GM19397 (cell line): Measurements from ENCODE around the gene TUBB4A.

Source experiments
- ATAC-seq: cut with Tn5 transposase; IDR thresholded peaks from one replicate; pipeline ENCODE4 v1.9.1; 2021; ENCODE audit warnings: mild to moderate bottlenecking, moderate library complexity; ENCODE audit not compliant: unreplicated experiment

The TUBB4A gene

DNA sequence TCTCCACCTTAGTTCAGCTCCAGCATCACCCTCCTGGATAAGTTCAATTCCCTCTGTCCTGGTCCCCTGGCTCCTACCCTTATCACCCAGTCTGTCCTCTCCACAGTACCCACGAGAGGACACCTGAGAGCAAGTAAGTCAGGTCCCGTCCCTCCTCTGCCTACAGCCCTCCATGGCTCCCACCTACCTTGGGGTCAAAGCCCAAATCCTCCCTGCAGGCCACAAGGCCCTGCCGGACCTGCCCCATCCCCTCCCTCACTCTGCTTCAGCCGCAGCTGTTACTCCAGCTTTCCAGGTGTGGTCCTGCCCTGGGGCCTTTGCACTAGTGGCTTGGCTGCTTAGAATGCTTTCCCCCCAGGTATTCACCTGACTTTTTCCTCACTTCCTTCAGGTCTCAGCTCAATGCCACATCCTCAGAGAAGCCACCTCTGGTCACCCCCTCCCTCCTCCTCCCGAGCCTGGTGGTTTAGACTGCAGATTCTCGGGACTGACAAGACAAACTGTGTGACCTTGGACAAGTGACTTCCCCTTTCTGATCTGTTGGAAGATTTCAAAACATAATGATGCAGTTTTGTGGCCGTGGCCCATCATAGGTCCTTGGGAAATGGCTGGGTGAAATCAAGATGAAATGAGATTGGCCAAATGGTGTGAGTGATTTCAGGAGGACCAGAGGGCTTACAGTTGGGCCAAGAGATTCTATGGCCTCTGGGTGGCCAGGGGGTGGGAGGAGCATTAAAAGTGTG, 3.6 kb downstream of the TUBB4A start:
- no peak for ATAC-seq

DNA sequence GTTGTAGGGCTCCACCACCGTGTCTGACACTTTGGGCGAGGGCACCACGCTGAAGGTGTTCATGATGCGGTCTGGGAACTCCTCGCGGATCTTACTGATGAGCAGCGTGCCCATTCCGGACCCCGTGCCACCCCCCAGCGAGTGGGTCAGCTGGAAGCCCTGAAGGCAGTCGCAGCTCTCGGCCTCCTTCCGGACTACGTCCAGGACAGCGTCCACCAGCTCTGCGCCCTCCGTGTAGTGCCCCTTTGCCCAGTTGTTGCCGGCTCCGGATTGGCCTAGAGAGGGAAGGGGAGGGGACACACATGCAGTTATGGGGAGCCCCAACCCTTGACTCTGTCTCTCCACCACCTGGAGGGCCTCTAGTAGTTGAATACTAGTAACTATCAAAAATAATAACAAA, 6.2 kb downstream of the TUBB4A start:
- no peak for ATAC-seq

DNA sequence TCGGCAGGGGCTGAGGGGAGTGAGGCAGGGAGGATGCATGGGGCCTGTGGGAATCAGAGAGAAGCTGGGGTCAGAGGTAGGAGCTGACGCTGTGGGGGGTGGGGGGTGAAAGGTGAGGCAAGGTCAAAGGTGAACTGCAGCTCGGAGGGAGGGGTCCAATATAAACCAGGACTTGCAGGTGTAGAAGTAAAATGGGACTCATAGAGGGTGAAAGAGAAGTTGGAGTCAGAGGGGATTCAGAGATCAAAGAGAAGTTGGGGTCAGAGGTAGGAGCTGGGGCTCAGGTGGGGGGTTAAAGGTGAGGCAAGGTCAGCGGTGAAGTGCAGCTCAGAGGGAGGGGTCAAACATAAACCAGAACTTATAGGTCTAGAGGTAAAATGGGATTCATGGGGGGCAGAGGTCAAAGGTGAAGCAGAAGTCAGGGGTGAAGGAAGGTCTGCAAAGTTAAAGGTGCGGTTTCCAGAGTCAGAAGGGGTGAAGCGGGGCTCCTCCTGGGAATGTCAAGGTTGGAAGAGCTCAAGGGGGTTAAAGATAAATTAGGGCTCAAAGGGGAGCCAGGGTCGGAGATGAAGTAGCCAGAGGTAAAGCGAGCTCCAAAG, 7.6 kb downstream of the TUBB4A start:
- no peak for ATAC-seq

DNA sequence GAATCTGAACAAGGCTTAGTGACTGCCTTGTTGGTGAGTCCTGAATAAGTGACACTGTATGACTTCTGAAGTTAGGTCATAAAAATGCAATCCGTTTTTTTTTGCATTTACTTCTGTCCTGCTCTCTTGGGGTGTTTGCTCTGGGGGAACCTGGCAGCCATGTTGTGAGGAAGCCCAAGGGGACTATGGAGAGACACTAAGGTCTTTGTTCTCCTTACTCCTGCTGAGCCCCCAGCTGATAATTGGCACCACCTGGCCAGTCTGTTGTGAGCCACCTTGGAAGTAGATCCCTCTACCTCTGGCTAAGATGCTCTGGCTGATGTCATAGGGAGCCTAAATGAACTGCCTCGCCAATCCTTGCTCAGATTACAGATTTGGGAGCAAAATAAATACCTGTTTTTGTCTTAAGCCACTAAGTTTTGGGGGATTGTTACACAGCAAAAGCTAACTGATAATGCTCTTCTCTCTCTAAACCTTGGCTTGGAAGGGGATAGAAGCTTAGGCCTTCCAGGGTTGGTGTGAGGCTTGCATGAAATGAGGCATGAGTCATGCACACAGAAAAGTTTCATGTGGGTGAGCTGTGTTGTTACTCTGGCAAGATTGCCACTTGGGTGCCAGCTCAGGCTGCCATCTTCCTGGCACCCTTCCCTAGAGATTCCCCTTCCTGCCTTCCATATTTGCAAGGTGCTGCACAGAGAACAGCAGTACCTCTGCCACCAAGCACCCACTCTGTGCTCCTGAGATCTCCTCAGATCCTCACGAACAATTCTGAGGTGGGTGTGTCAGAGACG, 10.1 kb downstream of the TUBB4A start:
- no peak for ATAC-seq

DNA sequence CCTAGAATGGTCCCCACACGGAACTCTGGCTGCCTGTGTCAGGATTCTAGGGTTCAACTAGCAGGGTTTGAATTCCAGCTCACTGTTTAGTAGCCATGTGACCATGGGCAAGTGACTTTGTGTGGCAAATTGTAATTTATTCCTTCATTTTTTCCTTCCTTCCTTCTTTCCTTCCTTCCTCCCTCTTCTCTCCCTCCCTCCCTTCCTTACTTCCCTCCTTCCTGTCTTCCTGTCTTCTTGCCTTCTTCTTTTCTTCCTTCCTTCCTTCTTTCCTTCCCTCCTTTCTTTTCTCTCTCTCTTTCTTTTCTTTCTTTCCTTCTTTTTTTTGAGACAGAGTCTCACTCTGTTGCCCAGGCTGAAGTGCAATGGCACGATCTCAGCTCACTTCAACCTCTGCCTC, 12.0 kb downstream of the TUBB4A start:
- no peak for ATAC-seq

DNA sequence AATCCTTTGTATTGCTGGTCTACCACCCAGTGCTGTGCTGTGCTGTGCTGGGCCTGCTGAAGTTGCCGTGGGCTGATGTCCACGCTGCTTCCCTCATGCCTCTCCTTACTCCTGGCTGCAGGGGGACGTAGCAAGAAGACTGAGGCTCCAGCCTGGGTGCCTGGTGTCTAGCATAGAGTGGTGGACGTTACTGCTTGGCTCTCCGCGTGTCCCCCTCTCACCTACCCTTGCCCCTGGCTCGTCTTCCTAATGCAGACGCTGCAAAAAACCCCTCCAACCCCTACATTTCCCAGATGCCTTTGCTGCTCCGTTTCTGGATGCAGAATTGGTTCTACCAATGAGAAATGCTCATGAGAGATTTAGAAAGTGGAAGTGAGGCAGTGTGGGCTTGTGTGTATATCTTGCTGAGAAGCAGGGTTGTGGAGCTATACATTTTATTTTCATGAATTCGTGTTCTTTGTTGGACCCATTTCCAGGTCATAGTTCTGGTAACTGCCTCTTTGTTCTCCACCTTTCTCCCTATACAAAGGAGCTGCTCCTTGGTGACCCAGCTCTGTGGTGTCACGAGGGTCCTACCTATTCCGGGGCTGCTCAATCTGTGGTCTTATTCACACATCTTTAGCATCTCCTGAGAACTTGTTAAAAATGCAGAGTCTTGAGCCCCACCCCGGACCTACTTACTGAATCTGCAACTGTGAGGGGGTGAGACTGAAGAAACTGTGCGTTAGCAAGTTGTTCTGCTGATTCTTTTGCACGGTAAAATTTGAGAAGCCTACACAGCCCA, 12.6 kb downstream of the TUBB4A start:
- no peak for ATAC-seq

DNA sequence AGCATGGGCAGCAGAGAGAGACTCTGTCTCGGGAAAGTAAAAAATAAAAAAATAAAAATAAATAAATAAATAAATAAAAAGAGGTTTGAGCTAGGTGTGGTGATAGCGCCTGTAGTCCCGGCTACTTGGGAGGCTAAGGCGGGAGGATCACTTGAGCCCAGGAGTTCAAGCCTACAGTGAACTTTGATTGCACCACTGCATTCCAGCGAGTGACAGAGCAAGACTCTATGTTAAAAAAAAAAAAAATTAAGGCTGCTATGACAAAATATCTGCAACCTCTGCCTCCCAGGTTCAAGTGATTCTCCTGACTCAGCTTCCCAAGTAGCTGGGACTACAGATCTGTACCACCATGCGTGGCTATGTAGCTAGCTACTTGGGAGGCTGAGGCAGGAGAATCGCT, 17.3 kb downstream of the TUBB4A start:
- no peak for ATAC-seq

DNA sequence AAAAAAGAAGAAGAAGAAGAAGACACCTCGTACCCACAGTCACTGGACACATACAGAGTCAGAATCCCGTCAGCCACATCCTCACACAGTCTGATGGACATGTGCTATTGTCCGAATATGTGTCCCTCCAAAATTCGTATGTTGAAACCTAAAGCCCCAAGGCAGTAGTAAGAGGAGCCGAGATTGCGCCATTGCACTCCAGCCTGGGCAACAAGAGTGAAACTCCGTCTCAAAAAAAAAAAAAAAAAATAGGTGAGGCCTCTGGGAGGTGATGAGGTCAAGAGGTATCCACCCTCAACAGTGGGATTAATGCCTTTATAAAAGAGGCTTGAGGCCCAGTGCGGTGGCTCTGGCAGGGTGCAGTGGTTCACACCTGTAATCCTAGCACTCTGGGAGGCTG, 17.9 kb downstream of the TUBB4A start:
- no peak for ATAC-seq

DNA sequence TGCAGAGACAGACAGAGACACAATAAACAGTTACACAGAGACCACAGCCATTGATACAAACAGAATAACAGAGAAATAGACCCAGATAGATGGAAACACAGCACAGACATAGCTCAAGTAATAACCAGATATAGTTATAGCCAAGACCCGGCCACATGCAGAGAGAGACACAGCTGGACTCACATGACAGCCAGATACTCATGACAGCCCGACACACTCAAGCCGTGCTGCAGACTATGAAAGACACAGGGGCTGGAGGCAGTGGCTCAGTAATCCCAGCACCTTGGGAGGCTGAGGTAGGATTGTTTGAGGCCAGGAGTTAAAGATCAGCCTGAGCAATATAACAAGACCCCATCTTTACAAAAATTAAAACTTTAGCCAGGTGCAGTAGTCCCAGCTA, 18.9 kb downstream of the TUBB4A start:
- ATAC-seq = no peak

DNA sequence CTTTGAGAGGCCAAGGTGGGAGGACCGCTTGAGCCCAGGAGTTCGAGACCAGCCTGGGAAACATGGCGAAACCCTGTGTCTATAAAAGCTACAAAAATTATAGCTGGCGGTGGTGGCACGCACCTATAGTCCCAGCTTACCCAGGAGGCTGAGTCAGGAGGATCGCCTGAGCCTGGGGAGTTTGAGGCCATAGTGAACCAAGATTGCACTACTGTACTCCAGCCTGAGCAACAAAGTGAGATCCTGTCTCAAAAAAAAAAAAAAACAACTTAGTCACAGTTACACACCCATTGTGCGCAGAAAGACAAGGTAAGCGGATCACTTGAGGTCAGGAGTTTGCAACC, 19.8 kb downstream of the TUBB4A start:
- ATAC-seq = no peak

DNA sequence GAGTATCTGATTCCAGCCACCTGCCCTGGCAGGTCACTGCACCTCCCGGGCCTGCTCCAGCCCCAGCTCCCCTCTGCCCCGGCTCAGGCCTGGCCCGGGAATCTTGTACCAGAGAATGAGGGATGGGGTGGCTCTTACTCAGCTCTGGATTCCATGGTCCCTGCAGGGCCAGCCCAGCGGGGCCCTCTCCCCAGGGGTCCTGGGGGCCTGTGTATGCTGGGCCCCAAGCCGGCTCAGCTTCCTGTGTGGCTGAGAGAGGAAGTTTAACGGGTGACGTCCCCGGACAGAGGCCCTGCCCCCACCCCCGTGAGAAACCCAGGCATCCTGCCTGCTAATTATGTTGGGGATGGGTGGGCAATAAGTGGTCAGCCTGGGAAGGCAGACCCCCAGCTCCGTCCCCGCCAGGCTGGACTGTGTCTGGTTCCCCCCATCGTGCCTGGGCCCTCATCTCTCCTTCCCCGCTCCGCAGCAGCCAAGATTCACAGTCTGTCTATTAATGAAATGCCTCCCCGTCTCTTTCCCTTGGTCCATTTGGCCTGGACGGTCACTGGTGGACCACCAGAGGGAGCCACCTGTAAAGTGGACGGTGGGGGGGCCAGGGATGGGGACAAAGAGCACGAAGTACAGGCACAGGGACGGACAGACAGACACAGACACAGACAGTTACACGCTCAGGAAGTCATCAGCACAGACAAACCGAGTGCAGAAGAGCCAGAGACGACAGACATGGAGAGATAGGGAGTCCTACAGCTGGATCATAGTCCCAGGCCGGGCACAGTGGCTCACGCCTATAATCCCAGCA, 20.4 kb downstream of the TUBB4A start, which contains the start of gene DENND1C:
TSS of gene DENND1C (minus strand) at position 247 of the 802 bp plus-strand sequence. CDS start at position 155, 92 bp downstream.
- no peak for ATAC-seq

DNA sequence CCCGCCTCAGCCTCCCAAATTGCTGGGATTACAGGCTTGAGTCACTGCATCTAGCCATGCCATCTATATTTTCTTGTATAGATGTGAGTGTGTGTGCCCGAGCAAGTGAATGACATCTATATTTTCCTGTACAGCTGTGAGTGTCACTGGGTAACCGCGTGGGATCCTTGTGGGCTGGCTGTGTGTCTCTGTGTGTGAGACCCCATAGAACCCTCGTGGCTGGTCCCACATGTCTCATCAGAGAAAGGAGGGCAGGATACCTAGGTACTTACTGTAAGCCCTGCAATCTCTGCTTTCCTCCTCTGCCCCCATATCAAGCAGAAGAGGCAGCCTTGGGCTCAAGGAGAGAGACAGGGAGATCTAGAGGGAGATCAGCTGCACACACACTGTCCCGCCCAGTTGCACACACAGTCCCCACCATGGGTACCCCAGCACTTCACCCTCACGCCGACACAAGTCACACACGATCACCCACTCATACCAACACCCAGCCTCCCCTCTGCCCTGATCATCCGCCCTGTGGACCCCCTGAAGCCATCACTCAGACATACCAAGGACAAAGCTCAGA, 21.2 kb downstream of the TUBB4A start:
- no peak for ATAC-seq

DNA sequence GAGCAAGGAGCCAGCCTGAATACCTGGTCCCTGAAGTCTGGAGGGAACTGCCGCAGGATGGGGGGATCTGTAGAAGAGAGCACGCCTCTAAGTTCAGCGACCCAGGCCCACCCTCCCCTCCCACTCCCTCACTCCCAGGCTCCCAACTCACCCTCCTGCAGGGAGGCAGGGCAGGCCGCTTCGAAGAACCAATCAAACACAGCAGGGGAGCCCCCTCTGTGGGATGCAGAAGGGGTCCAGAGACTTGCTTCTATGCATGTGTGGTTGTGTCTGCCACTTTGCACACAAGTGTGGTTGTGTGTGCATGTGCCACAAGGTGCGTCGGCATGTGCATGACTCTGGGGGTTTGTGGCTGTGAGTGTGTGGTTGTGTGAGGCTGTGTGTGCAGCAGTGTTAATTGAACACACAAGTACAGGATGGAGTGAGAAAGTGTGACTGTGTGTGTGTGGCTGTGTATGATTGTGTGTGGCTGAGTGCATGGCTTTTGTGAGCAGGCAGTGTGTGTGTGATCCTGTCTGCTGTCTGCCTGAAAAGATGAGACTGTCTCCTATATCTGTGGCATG, 22.2 kb downstream of the TUBB4A start:
- no peak for ATAC-seq

DNA sequence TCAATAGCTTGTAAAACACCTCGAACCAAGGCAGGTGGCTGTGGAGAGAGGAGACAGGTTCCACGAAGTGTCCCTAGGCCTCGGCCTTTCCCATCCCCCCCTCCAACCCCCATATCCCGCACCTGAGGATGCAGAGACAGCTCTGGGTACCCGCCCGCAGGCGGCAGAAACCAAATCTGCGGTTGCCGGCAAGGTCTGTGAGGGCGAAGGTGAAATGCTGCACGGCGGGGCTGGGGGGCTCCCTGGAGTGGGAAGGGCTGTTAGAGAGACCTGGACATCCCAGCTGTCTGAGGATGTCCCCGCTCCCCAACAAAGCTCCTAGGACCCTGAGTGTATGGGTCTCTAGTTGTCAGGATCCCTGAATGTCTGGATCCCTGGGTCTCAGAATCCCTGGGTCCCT, 23.3 kb downstream of the TUBB4A start:
- no peak for ATAC-seq

DNA sequence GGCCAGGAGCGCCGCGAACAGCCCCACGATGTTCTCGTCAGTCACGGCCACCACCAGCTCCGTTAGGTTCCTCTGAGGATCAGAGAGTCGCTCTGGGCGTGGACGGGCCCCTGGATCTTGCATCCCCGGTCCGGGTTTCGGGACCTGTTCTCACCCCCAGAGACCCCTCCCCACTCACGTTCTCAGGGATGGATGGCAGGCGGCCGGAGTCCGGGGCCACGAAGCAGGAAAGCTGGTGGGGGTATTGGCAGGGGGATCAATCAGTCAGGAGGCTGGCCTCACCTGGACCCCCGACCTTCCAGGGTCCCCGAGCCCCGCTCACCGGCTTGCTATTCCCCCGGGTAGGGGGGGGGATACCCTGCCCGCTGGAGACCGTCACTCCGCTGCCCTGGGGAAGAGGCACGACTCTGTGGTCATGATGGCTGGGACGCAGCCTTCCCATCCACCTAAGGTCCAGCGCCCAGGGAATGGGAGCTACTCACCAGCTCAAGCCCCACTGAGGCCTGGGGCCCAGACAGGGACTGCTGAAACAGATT, 25.1 kb downstream of the TUBB4A start:
- ATAC-seq = no peak

DNA sequence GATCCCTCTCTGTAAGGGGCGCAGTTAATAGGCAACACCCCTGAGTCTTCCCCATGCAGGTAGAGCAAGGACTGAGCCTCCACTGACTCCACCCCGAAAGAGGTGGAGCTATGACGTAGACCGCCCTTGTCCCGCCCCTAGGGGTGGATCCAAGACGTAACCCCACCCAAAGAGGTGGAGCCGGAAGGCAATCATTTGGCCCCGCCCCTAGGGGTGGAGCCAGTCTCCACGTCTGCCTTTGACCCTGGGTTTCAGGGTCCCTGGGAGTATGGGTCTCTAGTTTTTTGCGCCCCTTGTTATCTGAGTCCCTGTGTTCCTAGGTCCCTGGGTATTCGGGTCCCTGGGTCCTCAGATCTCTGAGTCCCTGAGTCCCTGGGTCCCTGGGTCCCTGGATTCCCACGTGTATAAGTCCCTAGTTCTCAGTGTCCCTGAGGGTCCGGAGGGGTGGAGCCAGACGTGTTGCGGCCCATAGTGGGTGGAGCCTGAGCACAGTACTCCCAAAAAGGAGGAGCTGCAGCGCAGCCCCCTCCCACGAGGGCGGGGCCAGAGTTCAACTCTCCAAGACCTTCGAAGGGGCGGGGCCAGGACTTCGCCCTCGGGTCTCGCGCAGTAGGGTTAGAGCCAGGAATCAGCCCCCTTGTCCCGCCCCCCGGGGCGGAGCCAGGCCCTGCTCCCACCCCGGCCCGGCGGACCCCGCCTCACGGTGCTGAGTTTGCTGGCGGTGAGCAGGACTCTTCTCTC, 25.8 kb downstream of the TUBB4A start:
- ATAC-seq = no peak

DNA sequence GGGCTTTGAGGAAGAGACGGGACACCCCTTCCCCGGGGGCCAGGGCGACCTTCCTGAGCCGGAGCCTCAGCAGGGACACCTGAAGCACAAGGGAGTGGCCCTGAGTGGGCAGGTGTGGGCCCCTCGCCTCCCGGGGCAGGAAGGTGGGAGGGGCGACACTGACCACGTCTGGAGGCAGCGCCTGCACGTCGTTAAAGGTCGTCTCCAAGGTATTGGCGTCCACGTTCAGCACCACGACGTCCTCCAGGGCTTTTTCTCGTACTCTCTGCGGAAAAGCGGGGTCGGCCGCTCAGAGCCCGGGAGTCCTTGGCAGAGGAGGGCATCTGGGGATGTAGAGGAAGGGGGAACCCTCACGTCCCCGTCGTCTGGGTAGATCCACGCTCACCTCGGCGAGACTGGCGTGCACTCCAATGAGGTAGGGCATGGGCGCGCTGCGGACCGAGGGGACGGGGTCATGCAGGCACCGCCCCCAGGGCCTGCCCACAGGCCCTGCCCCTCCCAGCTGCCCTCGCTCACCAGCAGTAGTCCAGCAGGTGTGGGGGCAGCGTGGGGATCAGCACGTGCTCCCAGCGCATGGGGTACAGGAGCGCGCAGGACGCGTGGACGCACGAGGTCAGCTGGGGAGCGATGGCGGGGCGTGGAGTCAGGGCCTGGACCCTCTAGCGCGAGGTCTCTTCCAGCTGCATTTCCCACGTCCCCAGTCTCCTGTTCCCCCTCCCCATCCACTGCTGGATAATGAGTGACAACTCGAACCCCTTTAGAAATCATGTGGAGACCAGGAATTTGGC, 26.6 kb downstream of the TUBB4A start:
- ATAC-seq = no peak

DNA sequence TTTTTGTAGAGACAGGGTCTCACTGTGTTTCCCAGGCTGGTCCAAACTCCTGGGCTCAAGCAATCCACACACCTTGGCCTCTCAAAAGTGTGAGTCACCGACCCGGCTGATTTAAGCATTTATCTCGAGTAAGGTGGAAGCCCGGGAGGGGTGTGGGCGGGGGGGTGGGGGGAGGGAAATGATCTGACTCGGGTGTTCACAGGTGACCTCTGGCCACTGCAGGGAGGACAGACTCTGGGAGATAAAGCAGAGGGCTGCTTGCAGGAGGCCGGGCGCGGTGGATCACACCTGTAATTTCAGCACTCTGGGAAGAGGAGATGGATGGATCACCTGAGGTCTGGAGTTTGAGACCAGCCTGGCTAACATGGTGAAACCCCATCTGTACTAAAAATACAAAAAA, 28.5 kb downstream of the TUBB4A start:
- ATAC-seq = no peak
